HG02571 (cell line): ENCODE data around the gene CCDC188.
"Not testable (repeated sequence)": the region's sequence is repeated elsewhere in the genome, so short reads cannot be mapped to it uniquely, and the experiment has no call there.

Source experiments
- ATAC-seq: cut with Tn5 transposase; IDR thresholded peaks from one replicate; pipeline ENCODE4 v1.9.1; 2021; ENCODE audit warnings: mild to moderate bottlenecking, moderate library complexity; ENCODE audit not compliant: unreplicated experiment

Gene CCDC188

GRCh38 chr22:20171288-20172140 lies 20.7 kb upstream of the CCDC188 start:
- ATAC-seq: no peak

- ATAC-seq: no peak
Measured at GRCh38 chr22:20170170-20170569, 19.3 kb upstream of the CCDC188 start.

- ATAC-seq: no peak
Measured at GRCh38 chr22:20169253-20169822, 18.5 kb upstream of the CCDC188 start.

GRCh38 chr22:20167643-20168322 lies 16.9 kb upstream of the CCDC188 start:
- no peak for ATAC-seq

GRCh38 chr22:20166703-20167102 lies 15.8 kb upstream of the CCDC188 start:
- no peak for ATAC-seq

- no peak for ATAC-seq
Measured at GRCh38 chr22:20165913-20166312, 15.1 kb upstream of the CCDC188 start.

- ATAC-seq: no peak
Measured at GRCh38 chr22:20165421-20165820, 14.6 kb upstream of the CCDC188 start.

GRCh38 chr22:20164863-20165262 lies 14.0 kb upstream of the CCDC188 start:
- no peak for ATAC-seq

GRCh38 chr22:20160041-20160440 lies 9.2 kb upstream of the CCDC188 start:
- ATAC-seq: no peak

- not testable (repeated sequence) for ATAC-seq
Measured at GRCh38 chr22:20159531-20159930, 8.7 kb upstream of the CCDC188 start.

GRCh38 chr22:20159076-20159475 lies 8.2 kb upstream of the CCDC188 start:
- ATAC-seq: no peak

- no peak for ATAC-seq
Measured at GRCh38 chr22:20158391-20159036, 7.7 kb upstream of the CCDC188 start.

- ATAC-seq: no peak
Measured at GRCh38 chr22:20157430-20158183, 6.8 kb upstream of the CCDC188 start.

- ATAC-seq: no peak
Measured at GRCh38 chr22:20156611-20157429, 6.0 kb upstream of the CCDC188 start.

GRCh38 chr22:20156042-20156389 lies 5.2 kb upstream of the CCDC188 start:
- ATAC-seq: no peak

GRCh38 chr22:20155330-20156041 lies 4.6 kb upstream of the CCDC188 start:
- ATAC-seq: no peak

GRCh38 chr22:20154602-20155187 lies 3.8 kb upstream of the CCDC188 start:
- ATAC-seq: no peak

- no peak for ATAC-seq
Measured at GRCh38 chr22:20153945-20154344, 3.1 kb upstream of the CCDC188 start.

GRCh38 chr22:20152464-20152890 lies 1.6 kb upstream of the CCDC188 start:
- no peak for ATAC-seq
